Measurements from ENCODE around the gene CFAP65. TPM values are rescaled to one million over a fixed set of nuclear protein-coding genes. Genes with fewer than 3 reads are reported as not detected.

Gene CFAP65
- total RNA-seq, 2 donors from 2014 or later: not detected

DNA sequence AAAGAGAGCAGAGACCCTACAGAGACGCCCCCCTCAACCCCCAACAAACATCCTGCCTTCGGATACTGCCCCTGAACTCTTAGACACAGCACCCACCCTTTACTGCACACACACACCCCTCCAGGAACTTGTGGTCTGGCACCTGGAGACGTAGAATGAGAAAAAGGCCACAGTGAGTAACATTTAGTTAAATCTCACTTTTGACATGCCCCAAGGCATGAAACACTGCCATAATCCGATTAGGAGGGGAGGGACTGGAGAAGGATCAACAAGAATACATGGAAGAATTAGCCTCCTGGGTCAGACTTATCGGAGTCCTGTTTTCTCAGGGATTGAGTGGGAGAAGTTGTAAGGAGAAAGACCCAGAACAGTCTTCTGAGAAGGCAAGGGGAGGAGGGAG is 77.7 kb downstream of the CFAP65 start:
- Histone ChIP-seq H3K36me3 (replicated peaks in 1 of 2; ENCODE audit: insufficient read depth in 1 of 2, low read depth in 2 of 2) (no peaks in the 10 kb centered on the region), H3K27ac (peak overlapping the region in 1 of 4 donors; percentile 9), H3K27me3 (peaks cover 0 to 48% of the 10 kb centered on the region in 2 donors), H3K4me1 (peaks cover 28% of the 10 kb centered on the region), H3K4me3 (no peak overlapping the region), H3K9me3 (no peaks in the 10 kb centered on the region)
- TF ChIP-seq POLR2A (IDR thresholded peaks at IDR 0.05): no peak
- TF ChIP-seq, protein P1, sequence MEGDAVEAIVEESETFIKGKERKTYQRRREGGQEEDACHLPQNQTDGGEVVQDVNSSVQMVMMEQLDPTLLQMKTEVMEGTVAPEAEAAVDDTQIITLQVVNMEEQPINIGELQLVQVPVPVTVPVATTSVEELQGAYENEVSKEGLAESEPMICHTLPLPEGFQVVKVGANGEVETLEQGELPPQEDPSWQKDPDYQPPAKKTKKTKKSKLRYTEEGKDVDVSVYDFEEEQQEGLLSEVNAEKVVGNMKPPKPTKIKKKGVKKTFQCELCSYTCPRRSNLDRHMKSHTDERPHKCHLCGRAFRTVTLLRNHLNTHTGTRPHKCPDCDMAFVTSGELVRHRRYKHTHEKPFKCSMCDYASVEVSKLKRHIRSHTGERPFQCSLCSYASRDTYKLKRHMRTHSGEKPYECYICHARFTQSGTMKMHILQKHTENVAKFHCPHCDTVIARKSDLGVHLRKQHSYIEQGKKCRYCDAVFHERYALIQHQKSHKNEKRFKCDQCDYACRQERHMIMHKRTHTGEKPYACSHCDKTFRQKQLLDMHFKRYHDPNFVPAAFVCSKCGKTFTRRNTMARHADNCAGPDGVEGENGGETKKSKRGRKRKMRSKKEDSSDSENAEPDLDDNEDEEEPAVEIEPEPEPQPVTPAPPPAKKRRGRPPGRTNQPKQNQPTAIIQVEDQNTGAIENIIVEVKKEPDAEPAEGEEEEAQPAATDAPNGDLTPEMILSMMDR (IDR thresholded peaks at IDR 0.05): no peak
- ATAC-seq (no peak), DNase-seq (no peak)
- intact Hi-C loops (cut with DNase I): no loop called here
- 11 to 13% methylated on average over 5 of the region's 5 CpGs for WGBS, 2 donors

GRCh38 chr2:218962859-218963492 is 78.3 kb downstream of the CFAP65 start:
- no peaks in the 10 kb centered on the region for H3K9me3 ChIP-seq
- peak in 2 of 3 donors; percentile 15 to 39 for TF ChIP-seq POLR2A (IDR thresholded peaks at IDR 0.05)
- TF ChIP-seq, protein P1 (IDR thresholded peaks at IDR 0.05): no peak
- H3K27ac ChIP-seq: no peak overlapping the region
- DNase-seq: peak; percentile 64 to 75 (median 70)
- no peak overlapping the region for H3K4me3 ChIP-seq
- intact Hi-C loops (cut with DNase I): no loop called here
- H3K4me1 ChIP-seq: peaks cover 28% of the 10 kb centered on the region
- H3K27me3 ChIP-seq: peaks cover 0 to 48% of the 10 kb centered on the region in 2 donors
- H3K36me3 ChIP-seq (replicated peaks in 1 of 2; ENCODE audit: insufficient read depth in 1 of 2, low read depth in 2 of 2): no peaks in the 10 kb centered on the region
- WGBS, 2 donors: 2 to 3% methylated on average over 24 to 42 of the region's 42 CpGs
- ATAC-seq: peak; percentile 60

DNA sequence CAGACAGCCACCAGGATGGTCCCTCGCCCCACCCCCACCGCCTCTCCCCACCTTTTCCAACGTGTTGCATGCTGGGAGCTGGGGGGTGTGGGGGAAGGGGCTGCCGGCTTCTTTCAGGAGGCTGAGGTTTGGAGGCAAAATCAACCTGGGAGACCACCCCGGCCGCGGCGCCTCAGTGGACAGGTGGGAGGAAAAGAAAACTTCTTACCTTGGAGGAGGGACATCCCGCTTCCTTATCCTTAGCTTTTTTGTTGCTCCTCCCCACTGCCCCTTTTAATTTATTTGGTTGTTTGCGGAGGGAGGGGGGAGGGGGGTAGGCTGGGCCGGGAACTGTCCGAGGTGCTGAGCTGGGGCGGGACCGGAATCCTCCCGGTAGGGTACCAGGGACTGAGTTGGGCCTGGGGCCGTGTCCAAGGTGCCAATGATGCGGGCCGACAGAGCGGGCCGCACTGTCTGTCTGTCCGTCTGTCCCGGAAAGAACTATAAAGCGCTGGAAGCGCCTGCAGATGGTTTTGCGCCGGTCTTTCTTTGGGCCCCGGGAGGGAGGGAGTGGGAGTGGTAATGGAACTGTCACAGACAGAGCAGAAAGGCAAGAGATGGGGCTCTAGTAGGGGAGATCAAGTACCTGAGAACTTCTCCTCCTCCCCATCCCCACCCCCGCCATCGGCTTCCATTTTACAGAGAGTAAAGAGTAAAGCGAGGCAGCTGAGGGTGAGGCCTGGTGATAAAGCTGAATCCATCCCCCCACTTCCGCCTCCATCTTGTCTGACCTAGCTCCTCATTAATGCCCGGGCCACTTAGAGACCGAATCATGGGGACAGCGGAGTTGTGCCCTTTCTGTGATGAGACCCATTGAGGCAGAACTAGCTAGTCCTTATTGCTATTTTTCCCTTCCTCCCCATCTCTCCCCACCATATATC is 79.4 kb downstream of the CFAP65 start:
- Histone ChIP-seq H3K4me1 (peaks cover 28% of the 10 kb centered on the region), H3K9me3 (no peaks in the 10 kb centered on the region), H3K27me3 (peaks cover 0 to 48% of the 10 kb centered on the region in 2 donors), H3K27ac (no peak overlapping the region), H3K4me3 (no peak overlapping the region), H3K36me3 (replicated peaks in 1 of 2; ENCODE audit: insufficient read depth in 1 of 2, low read depth in 2 of 2) (no peaks in the 10 kb centered on the region)
- no peak for ATAC-seq
- intact Hi-C loops (cut with DNase I): no loop called here
- 10 to 12% methylated on average over 30 to 32 of the region's 34 CpGs for WGBS, 2 donors
- DNase-seq: no peak
- TF ChIP-seq POLR2A (IDR thresholded peaks at IDR 0.05): no peak
- TF ChIP-seq, protein P1 (IDR thresholded peaks at IDR 0.05): no peak

DNA sequence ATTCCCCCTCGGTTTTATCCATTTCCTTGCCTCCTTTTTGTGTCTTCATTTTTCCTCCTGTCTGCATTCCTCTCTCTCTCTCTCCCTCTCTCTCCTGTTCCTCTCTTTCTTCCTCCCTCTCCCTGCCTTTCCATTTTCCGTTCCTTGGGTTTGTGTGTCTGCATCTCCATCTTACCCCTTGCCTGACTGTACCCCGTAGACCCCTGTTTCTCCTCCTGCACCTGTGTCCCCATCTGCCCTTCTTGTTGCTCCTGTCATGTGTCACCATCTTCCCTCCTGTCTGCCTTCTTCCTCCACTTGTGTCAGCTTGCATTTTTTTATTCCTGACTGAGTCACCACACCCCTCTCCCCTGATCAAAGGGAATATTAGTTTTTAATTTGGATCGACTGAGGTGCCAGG is 80.1 kb downstream of the CFAP65 start:
- H3K4me3 ChIP-seq: no peak overlapping the region
- WGBS, 2 donors: 3 to 4% methylated on average over 4 of the region's 4 CpGs
- peaks cover 28% of the 10 kb centered on the region for H3K4me1 ChIP-seq
- H3K36me3 ChIP-seq (replicated peaks in 1 of 2; ENCODE audit: insufficient read depth in 1 of 2, low read depth in 2 of 2): no peaks in the 10 kb centered on the region
- peak in 1 of 3 donors; percentile 9 for TF ChIP-seq POLR2A (IDR thresholded peaks at IDR 0.05)
- TF ChIP-seq, protein P1 (IDR thresholded peaks at IDR 0.05): no peak
- H3K27me3 ChIP-seq: peaks cover 0 to 48% of the 10 kb centered on the region in 2 donors
- H3K9me3 ChIP-seq: no peaks in the 10 kb centered on the region
- no peak overlapping the region for H3K27ac ChIP-seq
- DNase-seq (no peak), ATAC-seq (no peak)
- intact Hi-C loops (cut with DNase I): no loop called here
